Activated naive CD4-positive, alpha-beta T cell treated with Interleukin-2 at 50 U/mL for 16 hours (primary cell): ENCODE results near the gene LYPD3.

Experiments
- DNase-seq: peaks from one replicate; pipeline ENCODE4 v3.0.0-alpha.2; 2020

Gene LYPD3

DNA sequence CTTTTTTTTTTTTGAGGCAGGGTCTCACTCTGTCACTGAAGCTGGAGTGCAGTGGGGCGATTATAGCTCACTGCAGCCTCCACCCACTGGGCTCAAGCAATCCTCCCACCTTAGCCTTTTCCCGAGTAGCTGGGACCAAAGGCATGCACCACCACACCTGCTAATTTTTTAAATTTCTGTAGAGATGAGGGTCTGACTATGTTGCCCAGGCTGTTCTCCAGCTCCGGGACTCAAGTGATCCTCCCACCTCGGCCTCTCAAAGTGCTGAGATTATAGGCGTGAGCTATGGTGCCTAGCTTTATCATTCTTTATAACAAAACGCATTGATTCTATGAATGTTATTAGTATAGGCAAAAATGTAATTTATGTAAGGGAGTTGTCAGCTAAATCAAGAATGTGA is 17.9 kb upstream of the LYPD3 start:
- DNase-seq: no peak

DNA sequence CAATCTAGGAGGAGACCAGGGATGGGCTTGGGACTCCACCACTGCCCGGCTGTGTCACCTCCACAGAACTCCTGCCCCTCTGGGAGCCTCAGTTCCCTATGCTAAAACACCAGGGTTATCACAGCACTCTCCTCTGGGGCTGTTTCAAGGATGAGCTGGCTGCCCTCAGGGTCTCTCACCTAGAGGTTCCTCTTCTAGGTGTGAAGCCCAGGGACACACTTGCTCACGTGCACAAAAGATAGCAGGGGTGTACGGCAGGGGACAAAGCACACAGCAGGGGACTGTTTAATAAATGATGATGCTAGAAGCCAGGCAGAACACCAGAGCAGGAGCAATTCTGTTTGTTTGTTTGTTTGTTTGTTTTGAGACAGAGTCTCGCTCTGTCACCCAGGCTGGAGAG is 16.8 kb upstream of the LYPD3 start:
- no peak for DNase-seq

DNA sequence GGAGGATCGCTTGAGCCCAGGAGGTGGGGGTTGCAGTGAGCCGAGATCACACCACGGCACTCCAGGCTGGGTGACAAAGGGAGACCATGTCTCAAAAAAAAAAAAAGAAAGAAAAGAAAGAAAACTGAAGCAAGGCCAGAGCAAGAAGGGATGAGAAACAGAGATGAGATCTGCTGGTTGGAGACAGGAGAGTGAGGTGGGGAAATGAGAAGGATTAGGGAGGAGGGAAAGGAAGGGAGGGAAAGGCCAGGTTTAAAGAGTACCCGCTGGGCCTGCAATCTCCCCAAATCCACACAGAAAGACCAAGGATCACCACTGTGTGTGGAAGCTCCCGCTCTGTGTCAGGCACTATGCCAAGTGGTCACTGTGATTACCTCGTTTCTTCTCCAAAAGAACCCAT is 16.3 kb upstream of the LYPD3 start:
- DNase-seq: no peak

DNA sequence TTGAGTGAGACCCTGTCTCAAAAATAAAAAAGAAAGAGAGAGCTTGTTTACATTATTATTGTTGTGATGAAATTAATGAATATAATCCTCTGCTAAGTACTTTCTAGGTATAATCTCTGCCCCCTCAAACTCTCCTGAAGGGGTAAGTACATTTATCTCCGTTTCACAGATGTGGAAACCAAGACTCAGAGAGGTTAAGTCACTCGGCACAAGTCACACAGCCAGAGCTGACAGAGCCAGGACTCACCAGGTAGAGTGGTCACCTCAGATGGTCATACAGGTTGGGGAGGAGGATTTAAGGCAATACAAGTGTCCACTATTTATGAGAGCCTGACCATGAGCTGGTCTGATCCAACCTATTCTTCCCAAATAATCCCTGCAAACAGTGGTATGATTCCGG is 15.2 kb upstream of the LYPD3 start:
- no peak for DNase-seq

DNA sequence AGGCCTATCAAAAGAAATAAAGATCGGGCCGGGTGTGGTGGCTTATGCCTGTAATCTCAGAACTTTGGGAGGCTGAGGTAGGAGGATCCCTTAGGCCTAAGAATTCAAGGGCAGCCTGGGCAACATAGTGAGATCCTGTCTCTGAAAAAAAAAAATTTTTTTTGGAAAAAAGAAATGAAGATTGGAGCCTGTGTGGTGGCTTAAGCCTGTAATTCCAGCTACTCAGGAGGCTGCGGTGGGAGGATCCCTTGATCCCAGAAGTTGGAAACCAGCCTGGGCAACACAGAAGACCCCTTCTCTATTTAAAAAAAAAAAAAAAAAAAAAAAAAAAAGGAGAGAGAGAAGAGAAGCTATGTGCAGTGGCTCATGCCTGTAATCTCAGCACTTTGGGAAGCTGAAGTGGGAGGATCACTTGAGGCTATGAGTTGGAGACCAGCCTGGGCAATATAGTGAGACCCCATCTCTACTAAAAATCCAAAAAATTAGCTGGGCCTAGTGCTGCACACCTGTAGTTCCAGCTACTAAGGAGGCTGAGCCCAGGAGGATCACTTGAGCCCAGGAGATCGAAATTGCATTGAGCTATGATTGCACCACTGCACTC is 14.7 kb upstream of the LYPD3 start:
- no peak for DNase-seq

DNA sequence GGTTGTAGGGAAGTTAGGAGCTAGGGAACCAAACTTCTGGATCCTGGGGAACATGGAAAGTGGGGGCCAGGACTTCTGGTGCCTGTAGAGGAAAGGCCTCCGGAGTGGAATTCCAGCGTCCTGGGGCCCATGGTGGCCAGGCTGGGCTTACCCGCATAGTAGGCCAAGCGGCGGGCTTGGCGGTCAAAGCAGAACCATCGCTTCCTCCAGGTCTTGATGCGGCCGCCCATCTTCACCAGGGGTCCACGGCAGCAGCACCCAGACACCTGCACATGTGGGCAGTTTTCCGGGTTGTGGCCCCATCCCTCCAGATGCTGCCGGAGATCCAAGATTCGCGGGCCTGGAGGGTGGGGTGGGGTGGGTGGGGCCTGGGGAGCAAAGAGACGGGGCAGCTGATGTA is 13.8 kb upstream of the LYPD3 start:
- no peak for DNase-seq

DNA sequence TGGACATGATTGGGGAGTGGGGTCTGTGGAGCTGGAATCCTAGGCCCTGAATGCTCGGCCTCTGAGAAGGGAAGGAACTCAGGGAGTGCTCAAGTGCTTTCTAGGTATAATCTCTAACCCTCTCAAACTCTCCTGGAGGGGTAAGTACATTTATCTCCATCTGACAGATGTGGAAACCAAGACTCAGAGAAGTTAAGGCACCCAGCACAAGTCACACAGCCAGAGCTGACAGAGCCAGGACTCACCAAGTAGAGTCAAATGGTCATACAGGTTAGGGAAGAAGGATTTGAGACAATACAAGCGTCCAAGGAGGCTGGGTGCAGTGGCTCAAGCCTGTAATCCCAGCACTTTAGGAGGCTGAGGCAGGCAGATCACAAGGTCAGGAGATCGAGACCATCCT is 12.9 kb upstream of the LYPD3 start:
- DNase-seq: no peak

DNA sequence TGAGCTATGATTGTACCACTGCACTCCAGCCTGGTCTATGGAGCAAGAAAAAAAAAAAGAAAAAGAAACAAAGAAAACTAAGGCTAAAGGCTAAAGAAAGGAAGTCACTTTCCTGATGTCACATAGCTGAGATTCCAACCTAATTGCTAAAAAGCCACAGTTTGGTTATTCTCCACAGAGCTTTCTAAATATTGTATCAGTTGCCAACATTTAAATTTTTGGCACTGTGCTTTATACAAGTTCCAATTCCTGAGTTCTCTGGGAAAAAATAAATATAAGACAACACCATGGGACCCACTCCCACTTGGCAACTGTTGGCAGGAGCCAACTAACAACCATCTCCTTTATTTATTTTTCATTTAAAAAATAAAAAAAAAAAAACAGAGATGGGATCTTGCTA is 11.2 kb upstream of the LYPD3 start:
- DNase-seq: no peak

DNA sequence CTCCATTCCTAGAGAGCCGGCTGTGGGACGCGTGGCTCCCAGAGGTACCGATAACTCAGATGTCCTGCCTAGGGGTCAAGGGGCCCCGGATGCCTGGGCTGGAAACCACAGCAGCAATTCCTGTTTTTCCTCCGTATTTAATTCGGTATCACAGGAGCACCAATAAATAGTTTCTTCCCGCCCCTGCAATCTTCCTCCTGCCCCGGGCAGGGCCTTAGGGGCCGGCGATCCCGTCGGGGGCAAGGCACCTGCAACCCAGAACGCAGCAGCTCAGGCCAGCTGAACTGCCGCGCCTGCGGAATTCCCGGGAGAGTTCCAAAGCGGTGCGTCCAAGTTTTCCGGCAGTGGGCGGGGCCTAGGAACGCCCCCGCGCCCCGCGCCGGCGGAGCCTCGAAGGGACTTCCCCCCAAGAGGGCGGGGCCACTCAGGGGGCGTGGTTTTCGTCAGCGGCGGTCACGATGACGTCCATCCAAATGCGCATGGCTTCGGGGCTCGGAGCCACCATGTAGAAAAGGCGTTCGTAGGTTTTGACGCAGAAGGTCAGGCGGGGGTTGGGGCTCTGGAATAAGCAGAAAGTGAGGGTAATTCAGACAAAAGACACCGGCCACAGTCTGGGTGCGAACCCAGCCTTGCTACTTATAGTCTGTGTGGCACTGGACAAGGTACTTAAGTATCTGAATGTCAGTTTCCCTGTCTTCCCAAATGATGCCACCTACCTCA is 9.7 kb upstream of the LYPD3 start:
- peak; percentile 93 for DNase-seq

DNA sequence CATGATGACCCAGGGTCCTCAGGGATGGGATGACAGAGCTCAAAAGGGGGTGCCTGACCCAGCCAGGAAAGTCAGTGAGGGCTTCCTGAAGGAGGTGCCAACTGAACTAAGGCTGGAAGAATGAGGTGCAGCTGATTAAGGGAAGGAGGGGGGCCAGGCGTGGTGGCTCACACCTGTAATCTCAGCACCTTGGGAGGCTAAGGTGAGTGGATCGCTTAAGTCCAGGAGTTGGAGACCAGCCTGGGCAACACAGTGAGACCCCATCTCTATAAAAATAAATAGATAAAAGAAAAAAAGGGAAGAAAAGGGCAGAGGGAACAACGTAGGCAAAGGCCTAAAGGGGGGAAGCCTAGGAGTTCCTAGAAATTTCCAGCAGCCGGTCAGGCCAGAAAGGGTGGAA is 9.1 kb upstream of the LYPD3 start:
- no peak for DNase-seq

DNA sequence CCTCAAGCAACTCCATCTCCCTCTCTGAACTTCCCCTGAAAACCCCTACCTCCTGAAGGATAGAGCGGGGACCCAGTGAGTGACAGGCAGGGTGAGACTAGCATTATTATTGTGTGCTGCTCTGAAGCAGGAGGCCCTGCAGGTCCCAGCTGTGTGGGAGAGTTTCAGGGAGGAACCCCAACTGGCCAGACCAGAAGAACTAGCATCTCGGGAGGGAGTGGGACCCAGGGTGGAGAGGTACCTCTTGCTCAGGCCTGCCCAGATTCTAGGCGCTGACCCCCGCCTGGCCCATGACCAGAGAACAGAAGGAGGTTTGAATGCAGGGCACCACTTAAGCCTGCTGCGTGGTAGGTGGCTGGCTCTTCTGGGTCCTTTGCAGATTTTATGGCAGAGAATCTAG is 5.7 kb upstream of the LYPD3 start:
- no peak for DNase-seq

DNA sequence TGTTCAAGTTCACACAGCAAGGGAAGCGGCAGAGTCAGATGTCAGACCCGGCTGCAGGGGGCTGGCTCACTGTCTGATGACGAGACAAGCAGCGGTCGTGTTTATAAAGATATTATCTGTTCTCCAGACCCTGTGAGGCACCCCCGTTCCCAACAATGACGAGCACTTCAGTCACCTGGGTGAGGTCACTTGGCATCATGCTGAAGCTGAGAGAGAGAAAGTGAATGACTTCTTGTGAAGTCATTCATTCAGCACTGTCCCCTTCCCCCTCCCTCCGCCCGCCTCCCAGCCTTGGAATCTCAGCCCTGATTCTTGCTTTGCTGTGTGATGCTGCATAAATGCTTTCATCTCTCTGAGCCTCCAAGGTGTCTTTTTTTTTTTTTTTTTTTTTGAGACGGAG is 4.9 kb upstream of the LYPD3 start:
- no peak for DNase-seq

DNA sequence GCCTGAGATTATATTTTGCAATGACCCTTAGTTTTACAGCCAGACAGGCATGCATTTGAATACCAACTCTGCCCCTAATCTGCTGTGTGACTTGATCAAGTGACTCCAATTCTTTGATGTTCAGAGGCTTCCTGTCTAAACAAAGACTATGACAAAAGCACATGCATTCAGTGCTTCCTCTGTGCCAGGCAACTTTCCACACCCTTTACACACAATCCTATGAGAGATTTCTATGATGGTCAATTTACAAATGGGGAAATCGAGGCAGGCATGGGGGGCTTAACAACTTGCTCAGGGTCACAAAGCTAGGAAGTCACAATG is 3.7 kb upstream of the LYPD3 start:
- DNase-seq: no peak

DNA sequence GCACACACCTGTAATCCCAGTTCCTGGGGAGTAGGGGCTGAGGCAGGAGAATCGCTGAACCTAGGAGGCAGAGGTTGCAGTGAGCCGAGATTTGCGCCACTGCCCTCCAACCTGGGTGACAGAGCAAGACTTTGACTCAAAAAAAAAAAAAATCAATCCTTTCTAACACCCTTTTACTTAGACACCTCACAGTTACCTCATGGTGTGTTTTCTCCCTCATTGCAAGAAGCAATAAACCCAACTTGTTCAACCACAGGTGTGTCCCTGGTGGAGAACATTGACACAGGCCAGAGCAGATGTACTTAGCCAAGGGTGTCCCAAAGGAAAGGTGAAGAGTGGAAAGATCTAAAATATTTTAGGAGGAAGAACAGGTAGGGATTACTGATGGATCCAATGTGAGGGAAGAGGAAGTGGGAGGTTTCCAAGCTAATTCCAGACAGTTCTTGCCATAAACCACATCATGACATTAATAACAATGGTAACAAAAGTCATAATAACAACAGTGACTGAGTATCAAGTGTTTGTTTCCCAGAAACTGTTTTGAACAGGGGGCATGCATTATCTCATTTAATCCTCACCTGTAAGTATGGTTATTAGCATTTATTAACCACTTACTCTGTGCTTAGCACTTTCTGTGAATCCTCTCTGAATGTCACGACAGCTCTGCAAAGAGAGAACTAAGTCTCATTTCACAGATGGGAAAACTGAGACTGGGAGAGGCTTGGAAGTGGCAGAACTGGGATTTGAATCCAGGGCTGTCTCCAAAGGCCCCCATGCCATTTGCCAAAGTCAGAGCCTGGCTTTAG is 3.1 kb upstream of the LYPD3 start:
- no peak for DNase-seq

DNA sequence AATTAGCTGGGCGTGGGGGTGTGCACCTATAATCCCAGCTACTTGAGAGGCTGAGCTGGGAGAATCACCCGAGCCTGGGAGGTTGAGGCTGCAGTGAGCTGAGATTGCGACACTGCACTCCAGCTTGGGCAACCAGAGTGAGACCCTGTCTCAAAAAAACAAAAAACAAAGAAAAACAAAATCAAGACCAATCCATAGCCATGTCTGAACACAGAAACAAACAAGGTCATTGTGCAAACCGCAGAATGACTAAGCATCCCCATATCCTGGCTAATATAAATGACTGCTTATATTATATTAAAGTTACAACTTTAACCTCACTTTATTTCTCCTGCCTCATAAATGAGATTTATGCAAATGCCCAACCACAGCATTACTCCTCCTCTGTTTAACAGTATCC is 2.3 kb upstream of the LYPD3 start:
- no peak for DNase-seq

DNA sequence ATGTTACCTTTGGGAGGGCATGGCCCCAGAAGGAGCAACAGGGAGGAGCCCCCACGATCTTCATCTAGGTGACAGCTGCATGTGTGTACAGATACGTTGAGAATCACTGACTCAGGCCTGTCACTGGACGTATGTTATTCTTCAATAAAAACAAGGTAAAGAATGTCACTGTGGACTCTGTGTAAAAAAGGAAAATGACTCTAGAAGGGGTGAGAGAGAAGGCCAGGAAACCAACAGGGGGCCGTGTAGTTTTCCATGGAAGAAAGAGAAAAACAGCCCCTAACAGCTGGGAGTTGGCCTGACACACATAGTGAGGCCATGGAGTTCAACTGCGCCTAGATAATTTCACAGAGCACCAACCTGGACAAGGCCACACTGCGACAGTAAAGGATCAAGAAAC is 1.9 kb upstream of the LYPD3 start:
- DNase-seq: no peak

DNA sequence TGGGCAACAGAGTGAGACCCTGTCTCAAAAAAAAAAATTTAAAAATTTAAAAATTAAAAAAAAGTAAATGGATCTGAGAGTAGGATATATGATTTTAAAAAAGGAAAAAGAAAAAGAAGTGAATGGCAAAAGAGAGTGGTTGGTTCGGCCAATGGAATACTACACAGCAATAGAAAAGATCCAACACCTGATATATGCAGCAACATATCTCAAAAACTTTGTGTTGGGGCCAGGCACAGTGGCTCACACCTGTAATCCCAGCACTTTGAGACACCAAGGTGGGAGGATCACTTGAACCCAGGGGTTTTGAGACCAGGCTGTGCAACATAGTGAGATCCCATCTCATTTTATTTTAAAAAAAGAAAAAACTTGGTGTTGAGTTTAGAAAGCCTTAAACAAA is 1.4 kb upstream of the LYPD3 start:
- no peak for DNase-seq

DNA sequence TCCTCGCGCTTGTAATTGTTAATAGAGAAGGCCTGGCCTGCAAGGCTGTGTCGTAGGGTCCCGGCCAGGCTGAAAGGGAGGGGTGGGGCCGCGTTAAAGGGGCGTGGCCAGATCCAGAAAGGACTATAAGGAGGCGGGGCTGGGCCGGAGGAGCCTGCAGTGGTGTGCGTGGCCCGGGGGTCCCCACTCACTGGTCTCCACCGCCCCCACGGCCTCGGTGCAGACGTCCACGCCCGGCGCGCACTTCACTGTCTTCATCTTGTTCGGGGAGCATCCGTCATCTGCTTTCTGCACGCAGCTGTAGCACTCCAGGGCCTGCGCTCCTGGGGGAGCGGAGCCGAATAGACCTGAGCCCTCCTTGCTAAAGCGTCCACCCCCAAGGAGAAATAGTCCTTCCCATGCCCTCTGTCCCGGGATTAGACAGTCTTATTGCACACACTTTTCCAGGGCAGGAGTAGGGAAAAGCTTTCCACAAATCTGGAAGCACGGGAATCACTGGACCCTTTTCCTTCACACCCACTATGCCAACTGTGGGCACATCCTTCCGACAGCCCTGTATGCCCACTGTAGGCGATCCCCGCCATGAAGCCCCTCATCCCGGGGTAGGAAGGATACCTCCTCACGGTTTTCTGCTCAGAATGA is 1.2 kb downstream of the LYPD3 start:
- DNase-seq: peak; percentile 75

DNA sequence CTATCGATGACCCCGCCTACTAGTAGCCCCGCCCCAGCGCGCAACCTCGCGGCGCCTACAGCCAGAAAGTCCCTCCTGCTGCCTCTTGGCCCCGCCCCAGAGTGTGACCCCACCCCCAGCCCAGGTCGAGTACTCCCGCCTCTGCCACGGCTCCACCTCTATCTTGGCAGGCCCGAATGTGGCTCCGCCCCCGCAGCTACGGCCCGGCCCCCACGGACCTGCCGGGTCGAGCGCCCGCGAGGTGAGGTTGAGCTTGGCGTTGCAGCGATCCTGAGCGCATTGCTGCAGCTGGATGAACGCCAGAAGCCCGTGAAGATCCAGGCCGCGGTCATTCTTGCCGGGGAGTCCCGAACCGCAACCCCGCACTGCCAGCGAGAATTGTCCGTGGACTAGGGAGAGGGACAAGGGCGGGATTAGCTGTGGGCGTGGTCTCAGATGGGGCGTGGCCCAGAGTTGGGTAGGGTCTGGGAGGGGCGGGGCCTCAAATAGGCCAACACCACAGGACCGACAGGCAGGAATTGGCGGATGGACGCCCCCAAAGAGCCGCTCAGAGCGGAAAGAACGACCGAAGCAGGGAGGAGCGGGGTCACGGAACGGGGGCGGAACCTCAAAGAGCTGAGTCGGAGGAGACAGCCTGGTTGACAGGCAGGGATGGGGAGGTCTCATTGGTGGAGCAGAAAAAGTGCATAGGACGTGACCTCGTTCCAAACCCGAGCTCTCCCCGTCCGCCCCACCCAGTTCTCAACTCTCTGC is 1.9 kb downstream of the LYPD3 start:
- DNase-seq: peak; percentile 98

DNA sequence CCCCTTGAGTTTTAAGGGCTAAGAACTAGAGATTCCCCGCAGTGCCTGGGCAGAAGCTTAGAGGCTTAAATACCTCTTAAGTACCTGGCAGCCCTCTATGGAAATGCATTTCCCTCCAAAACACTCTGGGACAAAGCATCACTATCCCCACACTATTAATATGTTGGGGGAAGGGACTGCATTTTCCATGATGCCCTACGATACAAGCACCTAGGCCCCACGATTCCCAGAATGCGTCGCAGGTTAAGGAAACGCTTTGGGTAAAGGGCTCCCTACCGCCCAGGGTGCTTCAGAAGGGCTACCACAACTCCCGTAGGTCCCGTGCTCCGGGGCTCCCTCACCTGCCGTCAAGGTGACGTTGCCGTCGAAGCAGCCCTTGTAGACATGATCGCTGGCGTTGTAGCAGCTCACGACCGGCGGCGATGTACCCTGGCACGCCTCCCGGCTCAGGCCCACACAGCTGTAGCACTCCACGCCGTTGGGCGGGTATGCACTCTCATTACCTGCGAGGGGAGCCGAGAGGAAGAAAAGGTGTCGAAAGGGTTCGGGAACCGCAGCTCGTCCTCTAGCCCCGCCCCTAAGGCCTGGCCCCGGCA is 2.5 kb downstream of the LYPD3 start:
- no peak for DNase-seq

DNA sequence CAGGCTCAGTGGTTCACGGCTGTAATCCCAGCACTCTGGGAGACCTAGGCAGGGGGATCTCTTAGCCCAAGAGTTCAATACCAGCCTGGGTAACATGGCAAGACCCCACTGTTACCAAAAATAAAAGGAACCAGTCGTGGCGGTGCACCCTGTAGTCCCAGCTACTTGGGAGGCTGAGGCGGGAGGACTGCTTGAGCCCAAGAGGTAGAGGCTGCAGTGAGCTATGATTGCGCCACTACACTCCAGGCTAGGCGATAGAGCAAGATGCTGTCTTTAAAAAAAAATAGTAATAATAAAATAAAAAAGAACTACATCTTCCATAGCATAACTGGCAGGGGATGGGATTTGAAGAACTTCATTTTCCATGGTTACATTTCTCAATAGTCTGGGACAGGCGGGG is 3.0 kb downstream of the LYPD3 start:
- no peak for DNase-seq

DNA sequence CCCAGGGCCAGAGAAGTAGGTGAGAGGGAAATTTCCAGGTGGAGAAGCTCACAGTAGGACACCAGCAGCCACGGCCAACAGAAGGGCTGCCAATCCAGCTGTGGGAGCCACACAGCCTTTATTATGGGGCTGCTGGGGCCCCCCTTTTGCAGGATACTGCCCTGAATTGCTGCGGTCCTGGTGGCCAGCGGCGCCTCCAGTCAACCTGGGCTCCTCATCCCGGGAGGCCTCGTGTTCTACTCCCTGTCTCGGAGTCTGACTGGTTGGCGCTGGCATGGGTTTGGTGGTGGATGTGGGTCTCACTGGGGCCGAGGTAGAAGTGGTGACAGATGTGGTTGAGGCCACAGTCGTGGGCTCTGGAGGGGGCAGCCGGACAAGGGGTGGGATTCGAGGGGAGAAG is 4.1 kb downstream of the LYPD3 start:
- DNase-seq: no peak
